Inflammatory macrophage treated with lipopolysaccharide for 4 hours (primary cell): ENCODE data around the gene ACBD4.
"Not testable (repeated sequence)": the region's sequence is repeated elsewhere in the genome, so short reads cannot be mapped to it uniquely, and the experiment has no call there.

ENCODE experiments used
- DNase-seq: peaks from one replicate; pipeline ENCODE4 v3.0.0-alpha.2; 2020

Gene ACBD4

DNA sequence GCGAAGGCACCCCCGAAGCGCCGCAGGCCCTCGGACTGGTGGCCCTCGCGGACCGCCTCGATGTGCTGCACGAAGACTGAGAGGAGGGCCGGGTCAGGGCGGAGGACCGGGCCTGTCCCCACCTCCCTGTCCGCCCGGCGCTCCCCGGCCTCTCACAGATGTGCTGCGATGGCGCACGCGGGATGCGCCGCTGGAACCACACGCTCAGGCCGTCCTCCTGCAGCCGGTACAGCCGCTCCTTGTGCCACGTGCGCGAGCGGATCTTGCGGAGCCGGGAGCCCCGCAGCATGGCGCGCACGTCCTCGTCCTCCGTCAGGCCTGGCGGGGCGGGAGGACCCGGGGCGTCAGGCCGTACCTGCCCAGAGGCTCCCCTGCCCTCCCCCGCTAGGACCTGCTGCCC, 14.4 kb upstream of the ACBD4 start:
- no peak for DNase-seq

DNA sequence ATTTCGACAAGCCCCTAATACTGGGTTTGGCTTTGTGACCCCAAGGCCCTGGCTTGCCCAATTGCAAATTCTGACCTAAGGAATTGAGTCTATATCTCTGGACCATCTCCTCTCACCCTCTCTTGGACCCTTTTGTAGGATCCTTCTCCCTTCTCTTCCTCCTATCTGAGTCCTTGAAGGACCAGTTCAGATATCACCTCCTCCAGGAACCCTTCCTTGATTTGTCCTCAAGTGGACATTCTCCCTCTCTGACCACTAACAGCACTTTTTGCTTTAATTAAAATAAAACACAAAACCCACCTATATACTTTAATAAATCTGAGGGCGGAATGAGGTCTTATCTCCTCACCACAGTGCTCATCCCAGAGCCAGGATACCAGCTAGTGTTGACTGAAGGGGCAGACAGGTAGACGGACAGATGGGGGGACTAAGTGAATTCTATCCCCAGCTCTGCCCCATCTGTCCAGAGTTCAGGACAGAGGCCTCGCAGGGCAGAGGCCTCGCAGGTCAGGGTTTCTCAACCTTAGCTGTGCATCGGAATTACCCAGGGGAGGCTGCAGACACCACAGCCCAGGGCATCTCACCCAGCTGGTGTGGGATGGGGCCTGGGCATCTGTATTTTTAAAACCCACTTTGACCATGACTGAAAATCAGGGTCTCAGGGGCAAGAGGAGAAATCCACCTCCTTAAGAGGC, 12.3 kb upstream of the ACBD4 start:
- DNase-seq = no peak

DNA sequence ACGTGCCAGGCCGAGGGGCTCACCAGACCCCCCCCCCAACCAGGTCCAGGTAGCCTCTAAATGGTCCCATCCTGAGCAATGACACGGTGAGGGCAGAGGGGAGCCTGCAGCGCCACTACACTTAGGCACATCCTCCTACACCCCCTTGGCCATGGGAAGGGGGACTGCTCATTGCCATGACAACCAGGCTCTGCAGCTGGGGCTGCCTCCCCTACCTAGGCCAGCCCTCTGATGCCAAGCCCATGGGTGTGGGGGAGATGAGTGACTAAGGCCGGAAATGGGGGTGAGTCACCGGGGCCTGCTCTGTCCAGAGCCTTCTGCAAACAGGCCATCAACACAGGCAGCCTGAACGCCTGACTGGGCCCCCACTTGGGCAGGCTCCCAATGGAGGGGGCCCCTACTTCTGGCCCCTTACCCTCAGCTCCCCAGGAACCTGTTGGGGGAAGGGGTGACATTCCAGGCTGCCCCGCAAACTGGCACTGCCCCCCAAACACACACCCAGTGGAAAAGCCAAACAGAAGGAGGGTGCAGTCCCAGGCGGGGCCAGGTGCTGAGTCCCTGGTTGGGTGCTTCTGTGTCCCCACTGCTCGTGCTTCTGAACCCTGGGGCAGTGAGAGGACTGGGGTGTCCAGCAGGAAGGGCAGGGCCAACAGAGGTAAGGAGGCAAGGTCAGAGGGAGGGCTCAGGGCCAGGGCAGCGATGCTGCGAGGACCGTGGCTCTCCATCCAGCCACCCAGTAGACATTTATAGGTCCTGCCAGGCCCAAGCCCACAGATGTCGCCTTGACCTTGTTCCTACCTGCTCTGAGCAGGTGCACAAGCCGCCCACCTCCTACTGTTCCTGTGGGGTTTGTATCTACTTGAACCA, 11.3 kb upstream of the ACBD4 start:
- peak; percentile 69 for DNase-seq

DNA sequence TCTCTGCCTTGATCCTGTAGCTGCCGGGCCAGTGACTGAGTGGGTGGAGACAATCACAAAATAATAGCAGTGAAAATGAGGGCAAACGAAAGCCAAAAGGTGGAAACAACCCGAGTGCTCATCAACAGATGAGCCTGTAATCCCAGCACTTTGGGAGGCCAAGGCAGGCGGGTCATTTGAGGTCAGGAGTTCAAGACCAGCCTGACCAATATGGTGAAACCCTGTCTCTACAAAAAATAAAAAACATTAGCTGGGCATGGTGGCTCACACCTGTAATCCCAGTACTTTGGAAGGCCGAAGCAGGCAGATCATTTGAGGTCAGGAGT, 10.7 kb upstream of the ACBD4 start:
- not testable (repeated sequence) for DNase-seq

GRCh38 chr17:45125509-45125908, 10.0 kb upstream of the ACBD4 start:
- no peak for DNase-seq

- no peak for DNase-seq
Measured at GRCh38 chr17:45127207-45127547, 8.3 kb upstream of the ACBD4 start.

GRCh38 chr17:45127548-45128300, 7.8 kb upstream of the ACBD4 start:
- no peak for DNase-seq

- no peak for DNase-seq
Measured at GRCh38 chr17:45128331-45128730, 7.2 kb upstream of the ACBD4 start.

DNA sequence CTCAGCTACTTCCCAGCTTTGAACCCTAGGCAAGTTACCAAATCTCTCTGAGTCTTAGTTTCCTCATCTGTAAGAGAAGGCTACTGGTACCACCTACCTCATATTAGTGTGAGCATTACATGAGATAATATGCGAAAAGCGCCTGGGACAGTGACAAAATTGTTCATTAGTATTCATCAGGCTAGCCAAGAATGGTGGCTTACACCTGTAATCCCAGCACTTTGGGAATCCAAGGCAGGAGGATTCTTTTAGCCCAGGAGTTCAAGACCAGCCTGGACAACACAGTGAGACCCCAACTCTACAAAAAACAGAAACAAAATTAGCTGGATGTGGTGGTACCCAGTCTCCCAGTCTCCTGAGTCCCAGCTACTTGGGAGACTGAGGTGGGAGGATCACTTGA, 6.5 kb upstream of the ACBD4 start:
- no peak for DNase-seq

GRCh38 chr17:45129426-45129939, 6.0 kb upstream of the ACBD4 start:
- DNase-seq = no peak

- DNase-seq = no peak
Measured at GRCh38 chr17:45129940-45130680, 5.4 kb upstream of the ACBD4 start.

DNA sequence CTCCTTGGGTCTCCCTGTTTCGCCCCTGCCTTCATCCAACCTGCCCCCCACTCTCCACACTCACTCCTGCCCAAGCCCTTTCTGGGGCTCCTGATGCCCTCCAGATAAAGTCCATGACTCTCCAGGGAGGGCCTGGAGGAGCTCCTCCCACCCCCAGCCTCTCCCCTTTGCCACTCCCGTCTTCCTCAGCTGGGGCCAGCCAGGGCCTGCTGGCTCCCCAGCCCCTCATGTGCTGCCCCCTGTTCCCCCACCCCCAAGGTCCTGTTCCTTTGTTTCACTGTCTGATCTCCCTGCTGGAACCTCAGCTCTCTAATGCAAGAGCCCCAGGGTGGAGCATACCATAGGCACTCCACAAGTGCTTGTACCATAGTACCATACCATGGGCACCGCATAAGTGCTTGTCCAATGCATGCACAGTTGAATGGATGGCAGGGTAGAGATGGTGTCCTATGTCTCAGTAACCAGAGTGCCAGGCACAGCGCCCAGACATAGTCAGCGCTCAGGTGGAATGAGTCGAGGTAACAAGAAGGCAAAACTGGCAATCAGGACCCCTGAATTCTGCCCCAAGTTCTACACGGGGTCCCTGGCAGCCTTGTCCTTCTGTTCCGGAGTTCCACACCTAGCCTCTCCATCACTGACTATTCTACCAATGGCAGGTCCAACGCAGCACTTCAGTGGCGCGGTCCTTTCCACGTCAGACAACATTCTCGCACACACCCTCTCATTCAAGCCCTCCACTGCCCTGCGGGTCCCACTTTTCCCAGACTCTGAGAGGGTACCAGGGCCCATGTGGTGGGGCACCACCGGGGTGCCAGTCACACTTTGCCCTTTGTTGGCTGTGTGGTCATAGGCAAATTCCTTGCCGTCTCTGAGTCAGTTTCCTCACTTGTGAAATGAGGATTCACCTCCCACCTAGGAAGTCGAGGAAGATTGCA, 4.5 kb upstream of the ACBD4 start:
- DNase-seq = no peak

- no peak for DNase-seq
Measured at GRCh38 chr17:45131616-45132319, 3.7 kb upstream of the ACBD4 start.

DNA sequence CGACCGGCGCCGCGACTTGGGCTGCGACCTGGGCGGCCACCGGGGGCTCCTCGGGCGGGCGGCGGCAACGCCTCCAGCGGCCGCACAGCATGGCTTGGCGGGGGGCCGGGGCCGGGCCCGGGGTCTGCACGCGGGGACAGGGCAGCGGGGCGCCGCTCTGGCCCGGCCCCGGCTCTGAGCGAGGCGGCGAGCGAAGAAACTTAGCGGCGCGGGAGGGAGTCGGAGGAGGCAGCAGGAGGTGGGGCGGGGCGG, 3.2 kb upstream of the ACBD4 start, which contains the start of gene PLCD3:
TSS of gene PLCD3 (minus strand) at position 196 of the 252 bp plus-strand sequence. CDS start at position 91, 105 bp downstream.
- no peak for DNase-seq

GRCh38 chr17:45132572-45133463, 2.7 kb upstream of the ACBD4 start:
- DNase-seq = peak; percentile 77

DNA sequence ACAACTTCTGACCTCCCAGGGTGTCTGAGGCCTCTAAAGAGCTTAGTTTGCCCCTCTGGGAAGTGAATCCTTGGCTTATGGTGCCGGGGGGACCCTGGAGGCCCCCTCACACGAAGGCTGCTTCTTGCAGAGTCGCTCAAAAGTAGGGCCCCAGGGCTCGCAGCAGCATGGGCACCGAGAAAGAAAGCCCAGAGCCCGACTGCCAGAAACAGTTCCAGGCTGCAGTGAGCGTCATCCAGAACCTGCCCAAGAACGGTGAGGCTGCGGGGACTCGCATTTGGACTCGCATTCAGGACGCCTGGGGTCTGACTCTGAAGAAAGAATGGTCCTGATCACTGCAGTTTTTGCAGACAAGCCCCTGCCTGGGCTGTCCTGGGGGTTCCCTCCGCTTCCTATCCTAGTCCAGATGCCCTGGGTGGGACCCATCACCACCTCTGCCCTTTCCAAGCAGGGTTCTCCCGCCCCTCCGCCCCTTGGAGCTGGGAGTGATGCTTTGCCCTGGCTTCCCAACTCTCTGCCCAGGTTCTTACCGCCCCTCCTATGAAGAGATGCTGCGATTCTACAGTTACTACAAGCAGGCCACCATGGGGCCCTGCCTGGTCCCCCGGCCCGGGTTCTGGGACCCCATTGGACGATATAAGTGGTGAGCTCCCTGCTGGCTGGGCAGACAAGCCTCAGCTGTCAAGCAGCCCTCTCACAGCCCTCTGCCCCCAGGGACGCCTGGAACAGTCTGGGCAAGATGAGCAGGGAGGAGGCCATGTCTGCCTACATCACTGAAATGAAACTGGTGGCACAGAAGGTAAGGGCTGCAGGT, 698 bp downstream of the ACBD4 start:
- DNase-seq = no peak

- DNase-seq = no peak
Measured at GRCh38 chr17:45136846-45137560, 1.5 kb downstream of the ACBD4 start.

DNA sequence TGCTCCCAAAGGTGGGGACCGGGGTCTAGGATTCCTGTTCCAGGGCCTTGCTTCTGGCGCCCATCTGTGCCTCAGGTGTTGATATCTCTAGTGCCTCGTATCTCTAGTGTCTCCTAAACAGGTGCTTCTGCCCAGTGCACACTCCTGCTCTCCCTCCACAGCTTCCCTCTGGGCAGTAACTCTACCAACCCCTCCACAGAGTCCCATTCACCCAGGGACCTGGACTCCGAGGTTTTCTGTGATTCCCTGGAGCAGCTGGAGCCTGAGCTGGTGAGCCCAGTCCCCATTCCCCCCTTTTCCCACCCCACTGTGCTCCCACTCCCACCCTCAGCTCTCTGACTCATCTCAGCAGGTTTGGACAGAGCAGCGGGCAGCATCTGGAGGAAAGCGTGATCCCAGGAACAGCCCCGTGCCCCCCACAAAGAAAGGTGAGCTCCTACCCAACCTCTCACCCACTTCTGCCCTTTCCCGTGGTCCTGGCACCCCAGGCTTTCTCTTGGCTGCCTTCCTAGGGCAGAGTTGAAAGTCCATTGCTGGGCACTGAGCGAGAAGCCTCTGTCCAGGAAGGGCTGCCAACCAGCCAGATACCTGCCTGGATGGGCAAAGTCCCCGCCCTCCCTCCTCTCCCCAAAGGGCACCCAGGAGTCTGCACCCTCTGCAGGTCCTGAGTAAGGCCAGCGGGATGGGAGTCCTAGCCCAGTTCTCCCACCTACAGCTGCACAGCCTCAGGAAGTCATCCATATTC, 2.2 kb downstream of the ACBD4 start:
- no peak for DNase-seq
